ENCODE data around the gene LMF2.

DNA sequence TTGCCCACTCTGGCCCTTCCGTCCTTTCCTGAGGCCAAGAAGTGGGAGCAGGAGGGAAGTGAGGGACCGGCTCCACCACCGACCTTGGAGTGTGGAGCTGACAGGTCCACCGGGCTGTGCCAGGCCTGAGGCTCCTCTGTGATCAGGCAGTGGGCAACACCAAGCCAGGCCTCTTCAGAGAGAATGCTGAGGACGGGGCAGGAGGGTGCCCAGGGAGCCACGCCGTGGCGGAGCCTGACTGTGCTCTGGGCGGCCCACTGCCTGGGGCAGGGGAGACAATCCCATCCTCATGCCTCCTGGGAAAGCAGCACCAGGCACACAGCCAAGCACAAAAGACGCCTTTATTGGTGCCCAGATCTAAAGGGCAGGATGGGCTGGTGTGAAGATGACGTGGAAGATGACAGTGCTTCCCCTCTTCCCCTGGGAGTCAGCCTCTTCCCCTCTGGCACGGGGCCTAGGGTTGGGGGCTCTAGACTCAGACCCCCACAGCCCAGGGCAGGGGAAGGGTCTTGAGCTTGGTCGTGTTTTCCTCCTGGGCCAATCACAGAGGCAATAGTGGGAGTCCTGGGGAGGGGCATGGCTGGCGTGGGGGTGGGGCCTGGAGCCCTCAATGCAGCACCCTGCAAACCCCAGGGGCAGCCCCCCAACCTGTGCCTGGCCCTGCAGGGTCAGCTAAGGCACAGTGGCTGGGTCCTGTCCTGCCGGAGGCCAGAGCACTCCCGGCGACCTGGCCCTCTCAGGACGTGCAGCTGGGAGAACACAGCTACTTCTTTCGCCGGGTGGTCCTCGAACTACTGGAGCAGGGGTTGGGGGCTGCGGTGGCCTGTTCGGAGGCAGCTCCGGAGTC is 4.7 kb downstream of the LMF2 start:
- TF ChIP-seq EZH2 (optimal IDR thresholded peaks at IDR 0.05; ENCODE audit: low read depth, low read length) (no peak), CTCF (IDR thresholded peaks at IDR 0.05; ENCODE audit: low read length) (no peak), EZH2phosphoT487 (IDR thresholded peaks at IDR 0.05; ENCODE audit: low read length) (no peak)

All from MM.1S (cell line).